GM12878 (cell line): Measurements from ENCODE around the gene DLG2. TPM values are rescaled to one million over a fixed set of nuclear protein-coding genes. Genes with fewer than 3 reads are reported as not detected.

Source experiments
- ATAC-seq: fragments of 200-7000 bp; cut with Tn5 transposase; 3 replicates; pipeline ENCODE4 v1.9.1; 2020; ENCODE audit warnings: mild to moderate bottlenecking, moderate library complexity
- BruUV-seq: library from RNA; stranded (reverse); fragments of 400-500 nt; replicated peaks from 2 replicates; lab custom pipeline; 2021; lab: Mats Ljungman, UMichigan
- CTCF ChIA-PET: fragments of 300-600 bp; sonication (Branson Sonifier 250); formaldehyde crosslinking; extraction: SDS; loops from one replicate; lab custom pipeline; 2021; ENCODE audit warnings: inconsistent platforms; lab: Yijun Ruan, JAX
- POLR2A ChIA-PET: fragments of 350-600 bp; formaldehyde crosslinking; extraction: SDS; loops from one replicate; lab custom pipeline; 2021; ENCODE audit warnings: inconsistent platforms; lab: Charles Lee
- RAD21 ChIA-PET: fragments of 300-600 bp; sonication (Branson Sonifier 250); formaldehyde crosslinking; loops from one replicate; lab custom pipeline; 2023; ENCODE audit warnings: antibody characterized with exemption; ENCODE audit not compliant: unreplicated experiment; lab: Charles Lee
- SMC1A ChIA-PET: fragments of 300-600 bp; sonication (Branson Sonifier 250); formaldehyde crosslinking; loops from one replicate; lab custom pipeline; 2023; ENCODE audit not compliant: unreplicated experiment, uncharacterized antibody; lab: Charles Lee
- DNase-seq: peaks from one replicate; pipeline ENCODE4 v3.0.0-alpha.2; 2011; ENCODE audit warnings: low read depth, low spot score
- FAIRE-seq: peaks from 3 replicates; lab custom pipeline; 2011; peaks lifted over from hg19 to GRCh38; lab: Jason Lieb, UNC
- H2AFZ ChIP-seq: 2 replicates; pipeline ENCODE4 v1.6.0; 2011; ENCODE audit warnings: low read depth, low read length, control low read depth; ENCODE audit not compliant: control insufficient read depth
- H3K27ac ChIP-seq: 2 replicates; pipeline ENCODE4 v1.5.1; 2011; ENCODE audit warnings: control low read depth; ENCODE audit not compliant: control insufficient read depth, insufficient read depth
- H3K27me3 ChIP-seq, 2 experiments: replicated peaks in 1 of 2; 2 replicates each; pipeline versions ENCODE4 v1.6.0 to v1.6.1; 2011; ENCODE audit warnings: low read length in 1 of 2; ENCODE audit not compliant: control insufficient read depth in 2 of 2, insufficient read depth in 2 of 2
- H3K36me3 ChIP-seq, 2 experiments: 2 replicates each; pipeline ENCODE4 v1.5.1; 2011; ENCODE audit warnings: low read length in 1 of 2; ENCODE audit not compliant: control insufficient read depth in 2 of 2, insufficient read depth in 2 of 2
- H3K4me1 ChIP-seq: 2 replicates; pipeline ENCODE4 v1.6.1; 2011; ENCODE audit warnings: mild to moderate bottlenecking, low read length, moderate library complexity, mixed read lengths; ENCODE audit not compliant: control insufficient read depth, insufficient read depth
- H3K4me2 ChIP-seq: 2 replicates; pipeline ENCODE4 v1.6.0; 2011; ENCODE audit warnings: control low read depth; ENCODE audit not compliant: control insufficient read depth, insufficient read depth
- H3K4me3 ChIP-seq: fragments of 200-600 bp; sonication (generic); 2 replicates; pipeline ENCODE4 v1.5.1; 2016
- H3K79me2 ChIP-seq: 2 replicates; pipeline ENCODE4 v1.6.0; 2011; ENCODE audit warnings: low read length; ENCODE audit not compliant: control insufficient read depth, insufficient read depth
- H3K9ac ChIP-seq: 2 replicates; pipeline ENCODE4 v1.8.0; 2011; ENCODE audit warnings: low read length, control low read depth, mixed read lengths; ENCODE audit not compliant: control insufficient read depth, insufficient read depth
- H3K9me3 ChIP-seq: replicated peaks from 3 replicates; pipeline ENCODE4 v1.5.1; 2011; ENCODE audit warnings: mild to moderate bottlenecking, low read length; ENCODE audit not compliant: control insufficient read depth, insufficient read depth
- H4K20me1 ChIP-seq: 2 replicates; pipeline ENCODE4 v1.6.0; 2011; ENCODE audit not compliant: control insufficient read depth, insufficient read depth
- BHLHE40 ChIP-seq, 2 experiments: fragments of 450-650 bp in 1 of 2; IDR thresholded peaks; 2 replicates each; pipeline ENCODE4 v1.6.1; 2011 to 2017; ENCODE audit warnings: low read depth in 2 of 2, borderline replicate concordance in 1 of 2, improper control_type of control experiment in 1 of 2, low read length in 1 of 2, mild to moderate bottlenecking in 1 of 2
- ETV6 ChIP-seq, 2 experiments: fragments of 450-650 bp in 1 of 2; IDR thresholded peaks in 1 of 2; conservative IDR thresholded peaks in 1 of 2; 2 replicates each; pipeline ENCODE4 v1.6.1; 2014; ENCODE audit warnings: antibody characterized with exemption in 1 of 2, borderline replicate concordance in 1 of 2, low read depth in 1 of 2, mild to moderate bottlenecking in 1 of 2, moderate library complexity in 1 of 2
- FOXM1 ChIP-seq: IDR thresholded peaks from 2 replicates; pipeline ENCODE4 v1.6.1; 2012; ENCODE audit warnings: low read depth, mild to moderate bottlenecking, inconsistent platforms, low read length, moderate library complexity
- IKZF1 ChIP-seq: fragments of 450-650 bp; conservative IDR thresholded peaks from 2 replicates; pipeline ENCODE4 v1.6.1; 2017; ENCODE audit warnings: antibody characterized with exemption, mild to moderate bottlenecking
- IRF4 ChIP-seq: IDR thresholded peaks from 2 replicates; pipeline ENCODE4 v1.6.1; 2011; ENCODE audit warnings: low read depth, low read length
- LARP7 ChIP-seq: fragments of 450-650 bp; IDR thresholded peaks from 2 replicates; pipeline ENCODE4 v1.6.1; 2017; ENCODE audit warnings: mild to moderate bottlenecking
- MEF2B ChIP-seq: fragments of 450-650 bp; IDR thresholded peaks from 2 replicates; pipeline ENCODE4 v1.6.1; 2018; ENCODE audit warnings: mild to moderate bottlenecking, moderate library complexity; ENCODE audit not compliant: partially characterized antibody, poor library complexity, severe bottlenecking
- NFYA ChIP-seq: IDR thresholded peaks from 2 replicates; pipeline ENCODE4 v1.6.1; 2011; ENCODE audit warnings: low read depth, mild to moderate bottlenecking, low read length, improper control_type of control experiment, borderline replicate concordance
- PAX5 ChIP-seq: IDR thresholded peaks from 2 replicates; pipeline ENCODE4 v1.6.1; 2011; ENCODE audit warnings: low read depth, low read length, borderline replicate concordance
- SMAD1 ChIP-seq: fragments of 450-650 bp; IDR thresholded peaks from 2 replicates; pipeline ENCODE4 v1.6.1; 2018; ENCODE audit warnings: mild to moderate bottlenecking, low read depth; ENCODE audit not compliant: partially characterized antibody
- SUPT20H ChIP-seq: IDR thresholded peaks from 2 replicates; pipeline ENCODE4 v1.6.1; 2011; ENCODE audit warnings: low read depth, mild to moderate bottlenecking, low read length, moderate library complexity, borderline replicate concordance; ENCODE audit not compliant: control insufficient read depth
- ZNF622 ChIP-seq: fragments of 450-650 bp; IDR thresholded peaks from 2 replicates; pipeline ENCODE4 v1.6.1; 2017; ENCODE audit warnings: mild to moderate bottlenecking, inconsistent platforms
- WGBS: methylation state at CpG from one replicate; pipeline ENCODE4 v1.1.6; 2016; ENCODE audit warnings: low lambda C conversion rate; ENCODE audit not compliant: insufficient replicate concordance, insufficient coverage; ENCODE audit errors: missing lambda C conversion rate; 5-methylcytosine and 5-hydroxymethylcytosine counted together
- in situ Hi-C: fragments of 300-500 bp; cut with MboI; formaldehyde crosslinking; loops from 9 replicates; pipeline ENCODE4 v1.14.3; 2018; ENCODE audit warnings: mixed read lengths
- intact Hi-C: fragments of 100-400 bp; cut with micrococcal nuclease; formaldehyde crosslinking; loops from one replicate; pipeline ENCODE4 v1.14.2; 2022; ENCODE audit not compliant: unreplicated experiment
- polyA plus RNA-seq, 11 experiments: library from polyadenylated mRNA; depleted of rRNA in 4 of 11; unstranded in 6 of 11; stranded (reverse) in 5 of 11; fragments of >200 nt; fragmentation: Nextera tagmentation in 4 of 11; fragmentation: Illumina TruSeq in 1 of 11; extraction: Ambion mirVana in 4 of 11; extraction: Trizol in 1 of 11; gene quantifications; 1 replicate in 1 of 11; 2 replicates in 10 of 11; pipeline versions ENCODE4 v1.2.1 to v1.2.3, GENCODE V29; 2011 to 2016; ENCODE audit warnings: inconsistent platforms in 2 of 11, missing spikeins in 2 of 11, low read depth in 1 of 11
- total RNA-seq, 4 experiments: library from RNA; depleted of rRNA in 3 of 4; stranded (reverse); fragments of >200 nt in 3 of 4; fragmentation: Illumina TruSeq in 1 of 4; extraction: Trizol in 1 of 4; gene quantifications; 2 replicates each; pipeline versions ENCODE4 v1.2.1 to v1.2.3, GENCODE V29; 2013 to 2021
- TF ChIP-seq, protein P1 (sequence below): IDR thresholded peaks from 2 replicates; pipeline ENCODE4 v1.6.1; 2012; ENCODE audit warnings: low read length, inconsistent platforms

DLG2 gene
- total and polyA plus RNA-seq, 10 of the 15 experiments (the other 5 are each of a cell fraction or from before 2014, with no cell fraction given) = 0.09 to 0.98 (median 0.35) TPM

DNA sequence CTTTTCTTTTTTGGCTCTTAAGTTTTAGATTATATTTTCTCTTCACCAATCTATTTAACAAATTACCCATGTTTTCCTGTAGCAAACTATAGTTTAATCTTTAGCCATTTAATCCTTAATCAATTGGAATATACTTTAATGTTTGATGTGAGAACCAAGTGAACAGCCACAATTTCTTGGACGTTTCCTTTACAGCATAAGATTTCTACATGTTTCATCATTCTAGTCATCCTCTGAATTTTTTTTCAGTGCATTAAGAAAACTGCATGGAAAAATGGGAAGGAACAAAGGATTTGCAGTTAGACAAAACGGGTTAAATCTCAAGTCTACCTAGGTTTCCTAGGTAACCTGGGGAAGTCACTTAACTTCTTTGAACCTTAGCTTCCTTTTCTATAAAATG lies 1833.8 kb downstream of the DLG2 start:
- WGBS = 2% methylated on average over 2 of the region's 2 CpGs
- SMC1A ChIA-PET = no interaction called here
- ATAC-seq (no peak), DNase-seq (no peak), FAIRE-seq (no peak)
- no peaks in the 10 kb centered on the region for H3K4me1 ChIP-seq
- H2AFZ ChIP-seq = no peak overlapping the region
- CTCF ChIA-PET = no interaction called here
- POLR2A ChIA-PET = no interaction called here
- H3K9me3 ChIP-seq = no peaks in the 10 kb centered on the region
- RAD21 ChIA-PET = no interaction called here
- no peaks in the 10 kb centered on the region for H4K20me1 ChIP-seq
- H3K36me3 ChIP-seq = no peaks in the 10 kb centered on the region
- H3K79me2 ChIP-seq = no peaks in the 10 kb centered on the region
- in situ Hi-C loops (no loop called here), intact Hi-C loops (no loop called here)
- H3K27ac ChIP-seq = no peak overlapping the region
- H3K9ac ChIP-seq = no peak overlapping the region
- peaks cover 0 to 2% of the 10 kb centered on the region in 2 experiments; a peak in 1 of 4 replicates for H3K27me3 ChIP-seq
- H3K4me2 ChIP-seq = no peak overlapping the region
- BruUV-seq = no TSS peak
- TF ChIP-seq ZNF622 (no peak), SMAD1 (no peak), NFYA (no peak), LARP7 (no peak)
- no peak overlapping the region for H3K4me3 ChIP-seq

DNA sequence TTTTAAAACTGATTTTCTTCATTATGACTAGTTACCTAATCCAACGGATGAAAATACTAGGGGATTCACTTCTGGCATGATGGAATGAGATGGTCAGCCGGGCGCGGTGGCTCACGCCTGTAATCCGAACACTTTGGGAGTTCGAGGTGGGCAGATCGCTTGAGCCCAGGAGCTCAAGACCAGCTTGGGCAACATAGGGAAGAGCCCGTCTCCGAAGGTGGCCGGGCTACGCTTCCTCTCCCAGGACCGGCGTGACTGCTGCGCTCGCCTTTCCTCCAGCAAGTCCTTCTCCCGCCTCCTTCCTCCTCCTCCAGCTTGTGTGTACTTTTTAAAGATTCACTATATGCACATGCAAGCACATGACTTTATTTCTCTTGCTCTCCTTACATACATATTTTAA lies 1835.6 kb downstream of the DLG2 start:
- SMC1A ChIA-PET = no interaction called here
- Histone ChIP-seq H3K79me2 (no peaks in the 10 kb centered on the region), H3K4me1 (no peaks in the 10 kb centered on the region), H3K27ac (no peak overlapping the region), H4K20me1 (no peaks in the 10 kb centered on the region), H3K36me3 (no peaks in the 10 kb centered on the region), H3K9me3 (no peaks in the 10 kb centered on the region), H3K27me3 (peaks cover 0 to 2% of the 10 kb centered on the region in 2 experiments; a peak in 1 of 4 replicates), H3K9ac (no peak overlapping the region), H2AFZ (no peak overlapping the region), H3K4me2 (no peak overlapping the region), H3K4me3 (no peak overlapping the region)
- 75% methylated on average over 17 of the region's 17 CpGs for WGBS
- no peak for DNase-seq
- no TSS peak for BruUV-seq
- in situ Hi-C loops (no loop called here), intact Hi-C loops (no loop called here)
- no peak for ATAC-seq
- POLR2A ChIA-PET = no interaction called here
- RAD21 ChIA-PET = no interaction called here
- CTCF ChIA-PET = interaction anchor here (1.4 kb wide), 1 partner anchor 13 kb away, joined by 3 read pairs; no protein-coding TSS in a partner anchor
- FAIRE-seq = no peak
- TF ChIP-seq MEF2B (no peak), BHLHE40 (IDR thresholded peaks at IDR 0.05; ENCODE audit: borderline replicate concordance in 1 of 2, low read depth in 2 of 2, low read length in 1 of 2) (no peak), PAX5 (no peak), FOXM1 (no peak), IRF4 (no peak), LARP7 (no peak), IKZF1 (no peak), ETV6 (conservative IDR thresholded peaks at IDR 0.05 in 1 of 2, IDR thresholded peaks at IDR 0.05 in 1 of 2; ENCODE audit: borderline replicate concordance in 1 of 2, low read depth in 1 of 2) (no peak), SUPT20H (no peak)
- TF ChIP-seq, protein P1, sequence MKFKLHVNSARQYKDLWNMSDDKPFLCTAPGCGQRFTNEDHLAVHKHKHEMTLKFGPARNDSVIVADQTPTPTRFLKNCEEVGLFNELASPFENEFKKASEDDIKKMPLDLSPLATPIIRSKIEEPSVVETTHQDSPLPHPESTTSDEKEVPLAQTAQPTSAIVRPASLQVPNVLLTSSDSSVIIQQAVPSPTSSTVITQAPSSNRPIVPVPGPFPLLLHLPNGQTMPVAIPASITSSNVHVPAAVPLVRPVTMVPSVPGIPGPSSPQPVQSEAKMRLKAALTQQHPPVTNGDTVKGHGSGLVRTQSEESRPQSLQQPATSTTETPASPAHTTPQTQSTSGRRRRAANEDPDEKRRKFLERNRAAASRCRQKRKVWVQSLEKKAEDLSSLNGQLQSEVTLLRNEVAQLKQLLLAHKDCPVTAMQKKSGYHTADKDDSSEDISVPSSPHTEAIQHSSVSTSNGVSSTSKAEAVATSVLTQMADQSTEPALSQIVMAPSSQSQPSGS = no peak
